Measurements from ENCODE around the gene MYORG.

MYORG gene

GRCh38 chr9:34406219-34406618 lies 29.5 kb upstream of the MYORG start:
- TF ChIP-seq, protein P1, sequence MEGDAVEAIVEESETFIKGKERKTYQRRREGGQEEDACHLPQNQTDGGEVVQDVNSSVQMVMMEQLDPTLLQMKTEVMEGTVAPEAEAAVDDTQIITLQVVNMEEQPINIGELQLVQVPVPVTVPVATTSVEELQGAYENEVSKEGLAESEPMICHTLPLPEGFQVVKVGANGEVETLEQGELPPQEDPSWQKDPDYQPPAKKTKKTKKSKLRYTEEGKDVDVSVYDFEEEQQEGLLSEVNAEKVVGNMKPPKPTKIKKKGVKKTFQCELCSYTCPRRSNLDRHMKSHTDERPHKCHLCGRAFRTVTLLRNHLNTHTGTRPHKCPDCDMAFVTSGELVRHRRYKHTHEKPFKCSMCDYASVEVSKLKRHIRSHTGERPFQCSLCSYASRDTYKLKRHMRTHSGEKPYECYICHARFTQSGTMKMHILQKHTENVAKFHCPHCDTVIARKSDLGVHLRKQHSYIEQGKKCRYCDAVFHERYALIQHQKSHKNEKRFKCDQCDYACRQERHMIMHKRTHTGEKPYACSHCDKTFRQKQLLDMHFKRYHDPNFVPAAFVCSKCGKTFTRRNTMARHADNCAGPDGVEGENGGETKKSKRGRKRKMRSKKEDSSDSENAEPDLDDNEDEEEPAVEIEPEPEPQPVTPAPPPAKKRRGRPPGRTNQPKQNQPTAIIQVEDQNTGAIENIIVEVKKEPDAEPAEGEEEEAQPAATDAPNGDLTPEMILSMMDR (conservative IDR thresholded peaks at IDR 0.05), result no peak; the same call in 1 of the 2 replicates
- H3K27ac ChIP-seq, result no peak overlapping the region; the same call in 1 of the 2 replicates

DNA sequence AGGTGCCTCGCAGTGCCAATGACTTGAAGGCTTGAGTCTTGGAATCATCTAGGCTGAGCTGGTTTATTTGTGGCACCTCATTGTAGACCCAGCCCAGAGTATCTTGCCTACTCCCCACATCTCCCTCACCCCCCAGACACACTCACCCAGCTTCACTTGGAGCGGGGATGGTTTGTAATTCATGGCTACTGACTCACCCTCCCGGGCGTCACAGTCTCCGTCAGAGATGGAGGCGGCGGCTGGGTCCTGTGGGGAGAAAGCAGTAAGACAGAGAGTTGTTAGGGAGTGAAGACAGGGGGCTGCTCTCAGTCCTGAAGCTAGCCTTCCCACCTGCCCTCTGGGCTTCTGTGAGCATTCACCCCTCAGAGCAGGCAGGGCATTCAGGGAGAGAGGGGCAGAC lies 29.0 kb upstream of the MYORG start:
- TF ChIP-seq, protein P1 (conservative IDR thresholded peaks at IDR 0.05), result no peak
- no peak overlapping the region; the same call in 1 of the 2 replicates for H3K27ac ChIP-seq

DNA sequence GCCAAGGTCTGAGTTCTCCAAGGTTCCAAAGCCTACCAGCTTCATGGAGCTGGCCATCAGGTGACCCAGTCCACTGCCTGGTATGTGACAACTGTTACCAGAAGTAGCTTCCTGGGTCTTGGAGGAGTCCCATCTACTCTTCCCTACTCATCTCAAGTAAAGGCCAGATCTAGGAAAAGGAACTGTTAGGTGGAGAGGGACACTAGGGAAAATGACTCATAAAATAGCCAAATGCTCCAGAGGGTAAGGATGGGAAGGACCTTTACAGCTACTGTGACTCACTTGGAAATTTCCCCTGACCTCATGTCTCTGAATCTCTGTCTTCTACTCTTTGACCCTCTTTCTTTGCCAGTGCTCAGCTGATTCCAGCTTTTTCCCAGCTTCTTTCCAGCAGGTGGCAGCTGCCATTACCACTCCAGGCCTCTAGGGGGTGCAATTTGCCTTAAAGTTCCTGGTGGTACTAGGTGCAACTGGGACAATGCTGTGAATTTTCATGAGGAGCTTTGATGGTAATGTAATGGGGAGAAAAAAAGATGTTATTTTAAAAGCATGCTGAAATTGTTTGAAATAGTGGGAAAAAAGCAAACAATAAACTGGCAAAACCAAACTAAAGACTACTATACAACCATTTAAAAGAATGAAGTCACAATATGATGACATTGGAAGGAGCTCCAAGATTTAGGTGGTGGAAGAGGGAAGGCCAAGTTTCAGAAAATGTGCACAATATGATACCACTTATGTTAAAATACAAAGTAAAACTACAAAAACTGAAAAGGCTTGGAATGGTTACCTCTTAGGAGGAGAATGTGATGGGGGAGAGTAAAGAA lies 27.1 kb upstream of the MYORG start:
- TF ChIP-seq, protein P1 (conservative IDR thresholded peaks at IDR 0.05), result peak; percentile 97

DNA sequence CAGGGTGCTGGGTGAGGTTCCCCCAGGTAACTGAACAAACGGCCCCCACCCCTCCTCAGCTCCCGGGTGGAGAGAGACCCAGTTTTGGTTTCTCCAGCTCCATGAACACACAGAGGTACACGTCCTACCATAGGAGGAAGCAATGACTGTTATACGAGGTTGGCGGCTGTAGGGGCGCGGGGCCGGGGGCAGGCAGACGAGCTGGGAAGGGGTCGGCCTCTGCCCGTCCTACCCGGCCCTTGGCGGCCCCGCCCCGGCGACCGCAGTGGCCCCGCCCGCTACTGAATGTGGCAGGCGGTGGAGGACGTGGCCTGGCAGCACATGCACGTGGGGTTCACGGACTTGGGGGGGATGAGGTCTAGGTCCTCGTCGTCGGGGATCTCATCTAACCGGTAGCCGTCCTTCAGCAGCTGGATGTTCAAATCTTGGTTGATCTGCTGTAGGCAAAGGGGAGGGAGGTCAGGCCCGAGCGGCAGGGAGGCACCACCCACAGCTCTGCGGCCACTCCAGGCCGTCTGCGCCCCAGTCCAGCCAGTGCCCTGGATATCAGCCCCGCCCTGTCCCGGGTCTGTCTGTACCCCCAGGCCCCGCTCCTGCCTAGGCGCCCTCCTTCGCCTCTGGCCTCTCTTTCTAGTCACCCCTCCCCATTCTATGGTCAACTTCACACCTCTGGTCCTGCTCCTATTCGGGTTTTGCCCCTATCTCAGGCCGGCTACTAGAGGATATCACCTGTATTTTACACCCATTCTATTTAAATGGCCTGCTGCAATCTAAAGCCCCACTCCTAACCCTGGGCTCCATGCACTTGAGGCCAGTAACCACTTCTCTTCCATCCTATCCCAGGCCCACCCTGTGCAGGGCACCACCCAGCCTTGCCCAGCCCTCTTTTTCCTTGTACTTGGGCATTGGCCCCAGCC lies 24.2 kb upstream of the MYORG start:
- TF ChIP-seq, protein P1 (conservative IDR thresholded peaks at IDR 0.05), result no peak
- no peak overlapping the region for H3K27ac ChIP-seq

More for the DNA sequence above, 27.1 kb upstream of the MYORG start:
- H3K27ac ChIP-seq, result peak overlapping the region; percentile 5; the same call in 1 of the 2 replicates

DNA sequence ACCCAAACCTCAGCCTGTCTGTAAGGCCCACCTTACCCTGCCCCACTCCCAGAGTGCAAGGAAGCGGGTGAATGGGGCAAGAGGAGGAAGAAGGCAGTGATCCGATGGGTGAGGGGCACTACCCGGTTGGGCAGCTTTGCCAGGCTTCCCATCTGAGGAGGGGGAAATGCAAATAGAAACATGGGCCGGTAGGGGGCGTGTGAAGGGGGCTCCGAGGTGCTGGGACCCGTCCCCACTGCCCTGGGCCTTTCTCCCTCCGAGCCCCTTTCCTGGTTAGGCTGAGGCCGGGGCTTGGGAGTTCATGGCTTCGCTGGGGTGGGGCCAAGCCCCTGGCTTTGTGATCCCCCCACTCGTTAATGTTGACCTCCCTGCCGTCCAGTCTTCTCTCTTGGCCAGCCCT lies 23.6 kb upstream of the MYORG start:
- TF ChIP-seq, protein P1 (conservative IDR thresholded peaks at IDR 0.05), result no peak
- H3K27ac ChIP-seq, result no peak overlapping the region

- no peak overlapping the region for H3K27ac ChIP-seq
- TF ChIP-seq, protein P1 (conservative IDR thresholded peaks at IDR 0.05), result no peak
These were observed 23.0 kb upstream of the MYORG start for GRCh38 chr9:34399729-34400128.

- H3K27ac ChIP-seq, result no peak overlapping the region
- TF ChIP-seq, protein P1 (conservative IDR thresholded peaks at IDR 0.05), result no peak
These were observed 22.2 kb upstream of the MYORG start for GRCh38 chr9:34398875-34399274.

All from VCaP (cell line).